Measurements from ENCODE around the gene IFI27L1. TPM values are rescaled to one million over a fixed set of nuclear protein-coding genes. Genes with fewer than 3 reads are reported as not detected.

The IFI27L1 gene
- total RNA-seq, 1 experiment from 2014 or later = 27.6 TPM

GRCh38 chr14:94114589-94115057 lies 33.5 kb downstream of the IFI27L1 start (continued):
- TF ChIP-seq, protein P1, sequence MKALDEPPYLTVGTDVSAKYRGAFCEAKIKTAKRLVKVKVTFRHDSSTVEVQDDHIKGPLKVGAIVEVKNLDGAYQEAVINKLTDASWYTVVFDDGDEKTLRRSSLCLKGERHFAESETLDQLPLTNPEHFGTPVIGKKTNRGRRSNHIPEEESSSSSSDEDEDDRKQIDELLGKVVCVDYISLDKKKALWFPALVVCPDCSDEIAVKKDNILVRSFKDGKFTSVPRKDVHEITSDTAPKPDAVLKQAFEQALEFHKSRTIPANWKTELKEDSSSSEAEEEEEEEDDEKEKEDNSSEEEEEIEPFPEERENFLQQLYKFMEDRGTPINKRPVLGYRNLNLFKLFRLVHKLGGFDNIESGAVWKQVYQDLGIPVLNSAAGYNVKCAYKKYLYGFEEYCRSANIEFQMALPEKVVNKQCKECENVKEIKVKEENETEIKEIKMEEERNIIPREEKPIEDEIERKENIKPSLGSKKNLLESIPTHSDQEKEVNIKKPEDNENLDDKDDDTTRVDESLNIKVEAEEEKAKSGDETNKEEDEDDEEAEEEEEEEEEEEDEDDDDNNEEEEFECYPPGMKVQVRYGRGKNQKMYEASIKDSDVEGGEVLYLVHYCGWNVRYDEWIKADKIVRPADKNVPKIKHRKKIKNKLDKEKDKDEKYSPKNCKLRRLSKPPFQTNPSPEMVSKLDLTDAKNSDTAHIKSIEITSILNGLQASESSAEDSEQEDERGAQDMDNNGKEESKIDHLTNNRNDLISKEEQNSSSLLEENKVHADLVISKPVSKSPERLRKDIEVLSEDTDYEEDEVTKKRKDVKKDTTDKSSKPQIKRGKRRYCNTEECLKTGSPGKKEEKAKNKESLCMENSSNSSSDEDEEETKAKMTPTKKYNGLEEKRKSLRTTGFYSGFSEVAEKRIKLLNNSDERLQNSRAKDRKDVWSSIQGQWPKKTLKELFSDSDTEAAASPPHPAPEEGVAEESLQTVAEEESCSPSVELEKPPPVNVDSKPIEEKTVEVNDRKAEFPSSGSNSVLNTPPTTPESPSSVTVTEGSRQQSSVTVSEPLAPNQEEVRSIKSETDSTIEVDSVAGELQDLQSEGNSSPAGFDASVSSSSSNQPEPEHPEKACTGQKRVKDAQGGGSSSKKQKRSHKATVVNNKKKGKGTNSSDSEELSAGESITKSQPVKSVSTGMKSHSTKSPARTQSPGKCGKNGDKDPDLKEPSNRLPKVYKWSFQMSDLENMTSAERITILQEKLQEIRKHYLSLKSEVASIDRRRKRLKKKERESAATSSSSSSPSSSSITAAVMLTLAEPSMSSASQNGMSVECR (CRISPR knock-in tag; IDR thresholded peaks at IDR 0.05; ENCODE audit: borderline replicate concordance) = no peak

DNA sequence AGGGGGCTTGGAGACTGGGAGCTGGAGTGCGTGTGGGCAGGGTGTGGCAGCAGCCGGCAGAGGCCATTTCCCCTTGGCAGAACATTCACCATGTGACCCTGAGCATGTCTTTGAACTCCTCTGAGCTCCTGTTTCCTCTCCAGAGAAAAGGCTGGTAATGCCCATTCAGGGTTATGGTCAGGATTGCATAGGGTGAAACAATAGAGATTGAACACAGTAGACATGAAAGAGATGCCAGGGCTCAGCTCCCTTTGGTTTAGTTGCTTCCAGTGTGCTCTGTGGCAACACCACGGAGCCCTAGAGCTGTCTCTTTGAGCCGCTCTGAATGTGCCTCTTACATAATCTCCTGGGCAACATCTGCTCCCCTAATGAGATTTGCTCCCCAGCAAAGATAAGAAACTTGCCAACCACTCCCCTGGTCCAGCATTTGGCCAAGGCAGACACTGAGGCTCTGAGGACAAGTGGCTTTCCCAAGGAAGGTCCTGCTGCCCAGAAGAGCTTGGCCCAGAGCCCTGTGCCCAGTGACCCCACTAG lies 34.0 kb downstream of the IFI27L1 start:
- DNase-seq (ENCODE audit: low spot score) (no peak), ATAC-seq (no peak)
- ChIA-PET CTCF (interaction anchor here (0.6 to 2.6 kb wide), 5 partner anchors 14 to 176 kb away, joined by 3 to 9 read pairs (median 4); partner anchors contain the start of gene IFI27L2), POLR2A (no interaction called here)
- peaks cover 10% of the 10 kb centered on the region for H3K27me3 Mint-ChIP-seq (ENCODE audit: low read depth)
- H3K4me3 Mint-ChIP-seq = no peak overlapping the region
- H3K9me3 Mint-ChIP-seq = peaks cover 7% of the 10 kb centered on the region
- peaks cover 9% of the 10 kb centered on the region; the same call in 1 of the 2 replicates for H3K4me1 Mint-ChIP-seq
- no peak overlapping the region for H3K27ac Mint-ChIP-seq
- no peaks in the 10 kb centered on the region for H3K36me3 Mint-ChIP-seq
- TF ChIP-seq SOX15 (CRISPR knock-in tag; IDR thresholded peaks at IDR 0.05) (no peak), NFATC4 (CRISPR knock-in tag; IDR thresholded peaks at IDR 0.05) (no peak), SMAD4 (CRISPR knock-in tag; IDR thresholded peaks at IDR 0.05) (no peak), IRF1 (CRISPR knock-in tag; IDR thresholded peaks at IDR 0.05) (no peak), ZNF396 (CRISPR knock-in tag; IDR thresholded peaks at IDR 0.05; ENCODE audit: borderline replicate concordance) (no peak), JAZF1 (CRISPR knock-in tag; IDR thresholded peaks at IDR 0.05) (no peak), SMAD3 (CRISPR knock-in tag; IDR thresholded peaks at IDR 0.05; ENCODE audit: borderline replicate concordance) (no peak), PRDM15 (CRISPR knock-in tag; IDR thresholded peaks at IDR 0.05) (no peak), ZNF232 (CRISPR knock-in tag; IDR thresholded peaks at IDR 0.05) (no peak), MYBL2 (CRISPR knock-in tag; IDR thresholded peaks at IDR 0.05) (no peak), USF2 (CRISPR knock-in tag; IDR thresholded peaks at IDR 0.05) (no peak), ZNF219 (CRISPR knock-in tag; IDR thresholded peaks at IDR 0.05; ENCODE audit: borderline replicate concordance) (no peak), ZNF263 (CRISPR knock-in tag; IDR thresholded peaks at IDR 0.05; ENCODE audit: low read depth) (no peak)
- TF ChIP-seq, protein P2, sequence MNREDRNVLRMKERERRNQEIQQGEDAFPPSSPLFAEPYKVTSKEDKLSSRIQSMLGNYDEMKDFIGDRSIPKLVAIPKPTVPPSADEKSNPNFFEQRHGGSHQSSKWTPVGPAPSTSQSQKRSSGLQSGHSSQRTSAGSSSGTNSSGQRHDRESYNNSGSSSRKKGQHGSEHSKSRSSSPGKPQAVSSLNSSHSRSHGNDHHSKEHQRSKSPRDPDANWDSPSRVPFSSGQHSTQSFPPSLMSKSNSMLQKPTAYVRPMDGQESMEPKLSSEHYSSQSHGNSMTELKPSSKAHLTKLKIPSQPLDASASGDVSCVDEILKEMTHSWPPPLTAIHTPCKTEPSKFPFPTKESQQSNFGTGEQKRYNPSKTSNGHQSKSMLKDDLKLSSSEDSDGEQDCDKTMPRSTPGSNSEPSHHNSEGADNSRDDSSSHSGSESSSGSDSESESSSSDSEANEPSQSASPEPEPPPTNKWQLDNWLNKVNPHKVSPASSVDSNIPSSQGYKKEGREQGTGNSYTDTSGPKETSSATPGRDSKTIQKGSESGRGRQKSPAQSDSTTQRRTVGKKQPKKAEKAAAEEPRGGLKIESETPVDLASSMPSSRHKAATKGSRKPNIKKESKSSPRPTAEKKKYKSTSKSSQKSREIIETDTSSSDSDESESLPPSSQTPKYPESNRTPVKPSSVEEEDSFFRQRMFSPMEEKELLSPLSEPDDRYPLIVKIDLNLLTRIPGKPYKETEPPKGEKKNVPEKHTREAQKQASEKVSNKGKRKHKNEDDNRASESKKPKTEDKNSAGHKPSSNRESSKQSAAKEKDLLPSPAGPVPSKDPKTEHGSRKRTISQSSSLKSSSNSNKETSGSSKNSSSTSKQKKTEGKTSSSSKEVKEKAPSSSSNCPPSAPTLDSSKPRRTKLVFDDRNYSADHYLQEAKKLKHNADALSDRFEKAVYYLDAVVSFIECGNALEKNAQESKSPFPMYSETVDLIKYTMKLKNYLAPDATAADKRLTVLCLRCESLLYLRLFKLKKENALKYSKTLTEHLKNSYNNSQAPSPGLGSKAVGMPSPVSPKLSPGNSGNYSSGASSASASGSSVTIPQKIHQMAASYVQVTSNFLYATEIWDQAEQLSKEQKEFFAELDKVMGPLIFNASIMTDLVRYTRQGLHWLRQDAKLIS (CRISPR knock-in tag; IDR thresholded peaks at IDR 0.05; ENCODE audit: borderline replicate concordance) = no peak
- TF ChIP-seq, protein P3, sequence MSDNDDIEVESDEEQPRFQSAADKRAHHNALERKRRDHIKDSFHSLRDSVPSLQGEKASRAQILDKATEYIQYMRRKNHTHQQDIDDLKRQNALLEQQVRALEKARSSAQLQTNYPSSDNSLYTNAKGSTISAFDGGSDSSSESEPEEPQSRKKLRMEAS (CRISPR knock-in tag; IDR thresholded peaks at IDR 0.05) = no peak
- TF ChIP-seq, protein P4, sequence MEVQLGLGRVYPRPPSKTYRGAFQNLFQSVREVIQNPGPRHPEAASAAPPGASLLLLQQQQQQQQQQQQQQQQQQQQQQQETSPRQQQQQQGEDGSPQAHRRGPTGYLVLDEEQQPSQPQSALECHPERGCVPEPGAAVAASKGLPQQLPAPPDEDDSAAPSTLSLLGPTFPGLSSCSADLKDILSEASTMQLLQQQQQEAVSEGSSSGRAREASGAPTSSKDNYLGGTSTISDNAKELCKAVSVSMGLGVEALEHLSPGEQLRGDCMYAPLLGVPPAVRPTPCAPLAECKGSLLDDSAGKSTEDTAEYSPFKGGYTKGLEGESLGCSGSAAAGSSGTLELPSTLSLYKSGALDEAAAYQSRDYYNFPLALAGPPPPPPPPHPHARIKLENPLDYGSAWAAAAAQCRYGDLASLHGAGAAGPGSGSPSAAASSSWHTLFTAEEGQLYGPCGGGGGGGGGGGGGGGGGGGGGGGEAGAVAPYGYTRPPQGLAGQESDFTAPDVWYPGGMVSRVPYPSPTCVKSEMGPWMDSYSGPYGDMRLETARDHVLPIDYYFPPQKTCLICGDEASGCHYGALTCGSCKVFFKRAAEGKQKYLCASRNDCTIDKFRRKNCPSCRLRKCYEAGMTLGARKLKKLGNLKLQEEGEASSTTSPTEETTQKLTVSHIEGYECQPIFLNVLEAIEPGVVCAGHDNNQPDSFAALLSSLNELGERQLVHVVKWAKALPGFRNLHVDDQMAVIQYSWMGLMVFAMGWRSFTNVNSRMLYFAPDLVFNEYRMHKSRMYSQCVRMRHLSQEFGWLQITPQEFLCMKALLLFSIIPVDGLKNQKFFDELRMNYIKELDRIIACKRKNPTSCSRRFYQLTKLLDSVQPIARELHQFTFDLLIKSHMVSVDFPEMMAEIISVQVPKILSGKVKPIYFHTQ (CRISPR knock-in tag; IDR thresholded peaks at IDR 0.05) = no peak
- TF ChIP-seq, protein P5, sequence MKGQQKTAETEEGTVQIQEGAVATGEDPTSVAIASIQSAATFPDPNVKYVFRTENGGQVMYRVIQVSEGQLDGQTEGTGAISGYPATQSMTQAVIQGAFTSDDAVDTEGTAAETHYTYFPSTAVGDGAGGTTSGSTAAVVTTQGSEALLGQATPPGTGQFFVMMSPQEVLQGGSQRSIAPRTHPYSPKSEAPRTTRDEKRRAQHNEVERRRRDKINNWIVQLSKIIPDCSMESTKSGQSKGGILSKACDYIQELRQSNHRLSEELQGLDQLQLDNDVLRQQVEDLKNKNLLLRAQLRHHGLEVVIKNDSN (CRISPR knock-in tag; IDR thresholded peaks at IDR 0.05) = no peak

All from WTC11 (cell line).